IPS-15b (cell line): ENCODE data around the gene MPND.

Experiments used
- H3K27me3 ChIP-seq: one replicate; pipeline ENCODE4 v1.6.1; 2013; ENCODE audit warnings: low read length; ENCODE audit not compliant: control insufficient read depth, insufficient read depth
- H3K36me3 ChIP-seq: one replicate; pipeline ENCODE4 v1.6.1; 2013; ENCODE audit warnings: low read length; ENCODE audit not compliant: control insufficient read depth, insufficient read depth
- H3K4me1 ChIP-seq: one replicate; pipeline ENCODE4 v1.6.1; 2013; ENCODE audit warnings: mild to moderate bottlenecking, low read length; ENCODE audit not compliant: control insufficient read depth, insufficient read depth
- H3K4me3 ChIP-seq: one replicate; pipeline ENCODE4 v1.5.1; 2013; ENCODE audit warnings: low read depth, low read length
- H3K9ac ChIP-seq: one replicate; pipeline ENCODE4 v1.6.1; 2013; ENCODE audit warnings: low read depth, mild to moderate bottlenecking, low read length
- H3K9me3 ChIP-seq: one replicate; pipeline ENCODE4 v1.6.1; 2013; ENCODE audit warnings: mild to moderate bottlenecking, low read length; ENCODE audit not compliant: control insufficient read depth, insufficient read depth

MPND gene

DNA sequence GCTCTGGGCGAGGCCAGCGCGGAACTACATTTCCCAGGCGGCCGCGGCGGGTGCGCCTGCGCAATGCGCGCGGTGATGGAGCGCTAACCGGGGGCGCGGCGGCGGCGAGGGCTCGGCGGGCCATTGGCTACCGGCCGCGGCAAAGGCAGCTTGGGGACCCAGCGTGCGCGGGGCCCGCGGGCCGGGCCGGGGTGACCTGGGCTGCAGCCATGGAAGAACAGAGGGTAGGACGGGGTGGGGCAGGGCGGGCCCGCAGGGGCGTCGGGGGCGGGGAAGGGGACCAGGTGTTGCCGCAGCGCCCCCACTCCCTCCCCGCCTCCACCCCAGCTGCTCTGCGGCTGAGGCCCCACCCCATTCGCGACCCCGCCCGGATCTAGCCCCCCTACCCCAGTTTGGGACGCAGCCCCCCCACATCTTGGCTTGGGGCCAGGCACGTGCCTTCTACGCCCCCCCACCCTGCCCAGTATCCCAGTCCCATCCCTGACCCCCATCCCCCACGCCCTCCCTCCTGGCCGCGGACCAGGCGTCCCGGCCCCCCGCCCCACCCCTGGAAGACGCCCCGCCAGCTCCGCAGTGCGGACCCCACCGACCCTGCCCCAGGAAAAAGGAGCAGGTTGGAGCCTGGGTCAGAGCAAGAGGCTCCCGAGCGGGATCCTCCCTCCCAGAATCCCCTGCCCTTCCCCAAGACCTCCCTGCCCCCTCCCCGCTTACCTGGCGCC, 38.7 kb upstream of the MPND start, which contains the start of gene FSD1:
Gene FSD1 (plus strand): TSS at position 61 of the 719 bp plus-strand sequence. CDS start 149 bp downstream, at position 210.
- Histone ChIP-seq H3K4me3 (peak within 1 kb of the TSS; percentile 39), H3K27me3 (no peaks in the 10 kb centered on the region), H3K4me1 (peaks cover 3% of the 10 kb centered on the region), H3K36me3 (peaks cover 13% of the 10 kb centered on the region), H3K9me3 (no peaks in the 10 kb centered on the region), H3K9ac (no peak within 1 kb of the TSS)

DNA sequence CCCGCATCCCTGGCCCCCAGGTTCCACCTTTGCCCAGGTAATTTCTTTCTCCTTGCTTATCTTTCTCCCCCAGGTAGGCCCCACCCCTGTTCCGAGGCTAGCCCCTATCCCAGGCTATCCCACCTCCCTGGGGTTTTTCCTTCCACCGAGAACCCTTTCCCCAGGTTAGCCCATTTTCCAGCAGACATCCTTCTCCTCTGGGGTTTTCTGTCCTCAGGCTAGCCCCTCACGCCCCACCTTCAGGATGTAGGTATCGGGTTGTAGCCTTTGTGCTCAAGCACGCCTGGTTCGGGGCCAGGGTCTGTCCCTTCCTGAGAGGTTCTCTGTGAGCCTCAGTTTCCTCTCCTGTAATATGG, 38.1 kb upstream of the MPND start:
- Histone ChIP-seq H3K4me3 (peak overlapping the region; percentile 33), H3K9ac (no peak overlapping the region), H3K36me3 (peaks cover 15% of the 10 kb centered on the region), H3K4me1 (peaks cover 3% of the 10 kb centered on the region), H3K9me3 (no peaks in the 10 kb centered on the region), H3K27me3 (no peaks in the 10 kb centered on the region)

DNA sequence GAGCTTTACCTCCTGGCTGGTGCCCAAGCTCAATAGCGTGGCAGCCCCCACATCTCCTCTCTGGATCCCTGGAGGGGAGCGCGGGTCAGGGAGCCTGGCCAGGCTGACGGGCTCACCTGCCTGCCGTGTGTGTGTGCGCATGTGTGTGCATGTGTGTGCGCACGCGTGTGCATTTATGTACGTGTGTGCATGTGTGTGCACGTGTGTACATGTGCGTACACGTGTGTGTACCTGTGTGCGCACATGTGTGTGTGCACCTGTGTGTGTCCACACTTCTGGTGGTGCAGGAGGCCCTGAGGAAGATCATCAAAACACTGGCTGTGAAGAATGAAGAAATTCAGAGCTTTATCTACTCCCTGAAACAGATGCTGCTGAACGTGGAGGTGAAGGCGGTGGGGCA, 37.7 kb upstream of the MPND start:
- no peaks in the 10 kb centered on the region for H3K27me3 ChIP-seq
- H3K4me1 ChIP-seq, result peaks cover 3% of the 10 kb centered on the region
- H3K9ac ChIP-seq, result no peak overlapping the region
- H3K9me3 ChIP-seq, result no peaks in the 10 kb centered on the region
- peaks cover 19% of the 10 kb centered on the region for H3K36me3 ChIP-seq
- H3K4me3 ChIP-seq, result no peak overlapping the region

DNA sequence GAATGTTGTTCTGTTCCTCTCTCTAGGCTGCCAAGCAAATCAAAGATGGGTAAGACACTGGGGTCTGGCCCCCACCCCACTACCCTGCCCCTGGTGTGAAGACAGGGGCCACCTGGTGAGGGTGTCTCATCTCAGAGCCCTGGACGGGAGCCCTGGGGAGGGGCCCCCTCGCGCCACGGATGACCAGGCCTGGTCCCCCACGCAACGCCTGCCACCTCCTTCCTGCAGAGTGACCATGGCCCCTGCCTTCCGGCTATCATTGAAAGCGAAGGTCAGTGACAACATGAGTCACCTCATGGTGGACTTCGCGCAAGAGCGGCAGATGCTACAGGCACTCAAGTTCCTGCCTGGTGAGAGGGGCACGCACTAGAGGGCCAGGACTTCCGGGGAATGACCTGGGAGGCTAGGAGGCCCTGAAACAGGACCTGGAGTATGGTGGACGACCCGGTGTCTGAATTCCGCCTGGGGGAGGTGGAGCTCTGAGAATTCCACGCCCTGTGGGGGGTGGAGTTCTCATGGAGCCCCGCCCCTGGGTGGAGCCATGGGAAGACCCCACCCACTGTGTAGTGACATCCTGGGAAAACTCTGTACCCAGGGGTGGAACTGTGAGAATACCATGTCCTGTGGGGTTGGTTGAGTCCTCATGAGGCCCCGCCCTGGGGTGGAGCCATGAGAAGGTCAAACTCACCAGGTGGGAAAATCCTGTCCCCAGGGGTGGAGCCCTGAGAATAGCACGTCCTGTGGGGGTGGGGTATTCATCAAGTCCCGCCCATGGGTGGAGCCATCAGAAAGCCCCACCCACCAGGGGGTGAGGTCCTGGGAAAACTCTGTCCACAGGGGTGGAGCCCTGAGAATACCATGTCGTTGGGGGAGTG, 32.9 kb upstream of the MPND start:
- Histone ChIP-seq H3K27me3 (no peaks in the 10 kb centered on the region), H3K36me3 (peaks cover 30% of the 10 kb centered on the region), H3K4me3 (no peak overlapping the region), H3K9ac (no peak overlapping the region), H3K4me1 (no peaks in the 10 kb centered on the region), H3K9me3 (no peaks in the 10 kb centered on the region)

DNA sequence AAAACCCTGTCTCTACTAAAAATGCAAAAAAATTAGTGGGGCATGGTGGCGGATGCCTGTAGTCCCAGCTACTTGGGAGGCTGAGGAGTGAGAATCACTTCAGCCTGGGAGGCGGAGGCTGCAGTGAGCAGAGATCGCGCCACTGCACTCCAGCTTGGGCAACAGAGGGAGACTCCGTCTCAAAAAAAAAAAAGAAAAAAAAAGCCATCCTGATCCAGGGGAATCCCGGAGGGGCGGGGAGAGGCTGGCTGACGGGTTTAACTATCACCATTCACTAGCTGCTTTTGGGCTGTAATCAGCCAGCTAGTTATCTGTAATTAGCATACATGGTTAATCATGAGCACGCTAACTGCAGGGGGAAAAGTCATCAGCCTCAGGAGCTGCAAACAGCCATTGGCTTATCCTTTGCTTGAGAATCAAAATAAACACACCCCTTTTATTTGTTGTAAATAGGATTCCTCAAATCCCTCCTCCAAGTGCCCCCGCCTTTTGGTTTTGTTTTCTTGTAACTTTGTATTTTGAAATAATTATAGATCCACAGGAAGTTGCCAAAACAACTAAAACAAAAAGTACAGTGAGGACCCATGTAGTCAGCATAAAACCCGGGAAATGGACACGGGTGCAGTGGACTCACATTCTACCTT, 29.4 kb upstream of the MPND start:
- H3K36me3 ChIP-seq, result peaks cover 25% of the 10 kb centered on the region
- no peaks in the 10 kb centered on the region for H3K9me3 ChIP-seq
- H3K4me3 ChIP-seq, result no peak overlapping the region
- H3K9ac ChIP-seq, result no peak overlapping the region
- no peaks in the 10 kb centered on the region for H3K27me3 ChIP-seq
- H3K4me1 ChIP-seq, result no peaks in the 10 kb centered on the region

DNA sequence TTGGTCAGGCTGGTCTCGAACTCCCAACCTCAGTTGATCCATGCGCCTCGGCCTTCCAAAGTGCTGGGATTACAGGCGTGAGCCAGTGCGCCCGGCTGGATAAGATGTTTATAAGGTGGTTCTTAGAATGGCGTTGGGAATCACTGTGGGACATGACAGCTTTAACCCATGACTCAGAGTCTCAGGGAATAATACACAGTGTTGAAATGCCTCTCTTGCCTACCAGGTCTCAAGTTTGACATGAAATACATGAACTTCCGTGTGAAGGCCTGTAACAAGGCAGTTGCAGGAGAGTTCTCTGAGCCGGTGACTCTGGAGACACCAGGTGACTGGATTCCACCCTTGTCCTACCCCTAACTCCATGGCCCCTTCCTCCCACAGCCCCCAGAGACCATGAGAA, 26.4 kb upstream of the MPND start:
- no peak overlapping the region for H3K9ac ChIP-seq
- no peak overlapping the region for H3K4me3 ChIP-seq

DNA sequence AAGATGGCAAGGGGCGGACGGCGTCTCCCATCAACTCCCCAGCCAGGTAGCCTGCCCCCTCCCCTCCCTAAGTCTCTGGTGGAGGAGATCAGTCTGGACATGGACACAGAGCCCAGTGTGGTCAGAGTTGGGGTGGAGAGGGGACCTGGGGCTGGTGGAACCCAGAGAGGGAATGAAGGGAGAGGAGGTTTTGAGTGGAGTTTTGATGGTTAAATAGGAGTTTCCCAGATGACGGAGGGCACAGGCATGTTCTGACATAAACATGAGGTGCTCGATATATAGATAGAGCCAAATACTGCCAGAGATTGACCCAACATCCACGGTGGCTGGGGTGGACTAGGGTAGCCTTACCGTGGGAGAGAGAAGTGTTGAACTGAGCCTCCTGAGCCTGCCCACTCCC, 24.9 kb upstream of the MPND start:
- no peaks in the 10 kb centered on the region for H3K9me3 ChIP-seq
- peaks cover 8% of the 10 kb centered on the region for H3K36me3 ChIP-seq
- no peak overlapping the region for H3K9ac ChIP-seq
- no peaks in the 10 kb centered on the region for H3K4me1 ChIP-seq
- H3K4me3 ChIP-seq, result no peak overlapping the region
- no peaks in the 10 kb centered on the region for H3K27me3 ChIP-seq

More for the DNA sequence above, 26.4 kb upstream of the MPND start:
- Histone ChIP-seq H3K4me1 (no peaks in the 10 kb centered on the region), H3K27me3 (no peaks in the 10 kb centered on the region), H3K36me3 (peaks cover 8% of the 10 kb centered on the region), H3K9me3 (no peaks in the 10 kb centered on the region)

DNA sequence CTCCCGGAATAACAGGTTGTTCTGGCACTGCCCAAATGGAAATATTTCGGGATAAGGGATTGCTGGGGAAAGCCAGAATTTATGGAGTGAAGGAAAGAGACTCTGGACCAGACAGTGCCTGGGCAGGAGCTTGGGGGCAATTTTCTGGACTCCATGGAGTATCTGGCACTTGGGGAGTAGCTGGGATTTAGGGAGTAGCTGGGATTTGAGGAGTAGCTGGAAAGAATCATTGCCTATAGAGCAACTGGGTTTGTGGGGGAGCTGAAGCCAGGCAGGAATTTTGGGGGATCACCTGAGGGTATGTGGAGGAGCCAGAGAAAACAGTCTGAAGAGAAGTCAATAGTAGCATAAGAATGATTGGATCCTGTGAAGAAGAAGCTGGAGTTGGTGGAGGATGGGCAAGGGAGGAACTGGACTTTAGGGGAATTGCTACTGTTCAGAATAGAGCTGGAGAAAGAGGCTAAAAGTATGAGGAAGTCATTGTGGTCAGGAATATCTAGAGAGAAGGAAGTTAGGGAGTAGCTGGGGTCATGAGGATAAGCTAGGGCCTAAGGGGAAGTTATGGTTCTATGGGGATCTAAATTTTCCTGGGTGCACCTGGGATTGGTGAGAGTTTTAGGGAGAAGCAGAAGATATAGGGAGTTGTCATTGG, 24.2 kb upstream of the MPND start:
- H3K4me3 ChIP-seq, result no peak overlapping the region
- H3K4me1 ChIP-seq, result no peaks in the 10 kb centered on the region
- H3K9me3 ChIP-seq, result no peaks in the 10 kb centered on the region
- peaks cover 10% of the 10 kb centered on the region for H3K36me3 ChIP-seq
- H3K9ac ChIP-seq, result no peak overlapping the region
- no peaks in the 10 kb centered on the region for H3K27me3 ChIP-seq

DNA sequence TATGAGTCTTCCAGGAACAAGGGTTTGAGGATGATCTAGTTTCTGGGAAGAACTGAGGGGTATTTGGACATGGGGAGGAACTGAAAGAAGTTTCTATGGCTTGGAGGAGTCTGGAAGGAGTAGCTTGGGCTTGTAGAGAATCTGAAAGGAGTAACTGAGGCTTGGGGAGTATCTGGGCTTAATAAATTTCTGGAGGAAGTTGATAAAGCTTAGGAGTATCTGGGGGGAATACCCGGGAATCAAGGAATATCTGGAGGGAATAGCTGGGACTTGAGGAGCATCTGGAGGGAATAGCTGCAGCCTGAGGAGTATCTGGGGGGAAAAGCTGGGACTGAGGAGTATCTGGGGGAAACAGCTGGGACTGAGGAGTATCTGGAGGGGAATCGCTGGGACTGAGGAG, 22.9 kb upstream of the MPND start:
- Histone ChIP-seq H3K4me3 (no peak overlapping the region), H3K9me3 (no peaks in the 10 kb centered on the region), H3K9ac (no peak overlapping the region), H3K27me3 (no peaks in the 10 kb centered on the region), H3K36me3 (peaks cover 10% of the 10 kb centered on the region), H3K4me1 (no peaks in the 10 kb centered on the region)

DNA sequence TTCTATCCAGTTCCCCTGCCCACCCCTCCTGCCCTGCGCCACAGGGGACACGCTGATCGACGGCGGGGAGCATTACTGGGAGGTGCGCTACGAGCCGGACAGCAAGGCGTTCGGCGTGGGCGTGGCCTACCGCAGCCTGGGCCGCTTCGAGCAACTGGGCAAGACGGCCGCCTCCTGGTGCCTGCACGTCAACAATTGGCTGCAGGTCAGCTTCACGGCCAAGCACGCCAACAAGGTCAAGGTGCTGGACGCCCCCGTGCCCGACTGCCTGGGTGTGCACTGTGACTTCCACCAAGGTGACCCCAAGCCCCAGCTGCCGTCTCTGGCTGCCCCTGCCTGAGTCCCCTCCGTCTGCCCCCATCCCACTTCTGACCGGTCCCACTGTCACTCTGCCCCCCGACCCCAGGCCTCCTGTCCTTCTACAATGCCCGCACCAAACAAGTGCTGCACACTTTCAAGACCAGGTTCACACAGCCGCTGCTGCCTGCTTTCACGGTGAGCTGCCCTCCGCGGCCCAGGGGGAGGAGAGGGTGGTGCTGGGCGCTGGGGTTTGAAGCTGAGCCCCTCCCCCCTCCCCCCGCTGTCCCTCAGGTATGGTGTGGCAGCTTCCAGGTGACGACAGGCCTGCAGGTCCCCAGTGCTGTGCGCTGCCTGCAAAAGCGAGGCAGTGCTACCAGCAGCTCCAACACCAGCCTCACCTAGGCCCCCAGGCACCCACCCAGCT, 20.3 kb upstream of the MPND start:
- no peak overlapping the region for H3K9ac ChIP-seq
- H3K9me3 ChIP-seq, result no peaks in the 10 kb centered on the region
- H3K36me3 ChIP-seq, result peaks cover 10% of the 10 kb centered on the region
- no peaks in the 10 kb centered on the region for H3K27me3 ChIP-seq
- peaks cover 5% of the 10 kb centered on the region for H3K4me1 ChIP-seq
- no peak overlapping the region for H3K4me3 ChIP-seq

DNA sequence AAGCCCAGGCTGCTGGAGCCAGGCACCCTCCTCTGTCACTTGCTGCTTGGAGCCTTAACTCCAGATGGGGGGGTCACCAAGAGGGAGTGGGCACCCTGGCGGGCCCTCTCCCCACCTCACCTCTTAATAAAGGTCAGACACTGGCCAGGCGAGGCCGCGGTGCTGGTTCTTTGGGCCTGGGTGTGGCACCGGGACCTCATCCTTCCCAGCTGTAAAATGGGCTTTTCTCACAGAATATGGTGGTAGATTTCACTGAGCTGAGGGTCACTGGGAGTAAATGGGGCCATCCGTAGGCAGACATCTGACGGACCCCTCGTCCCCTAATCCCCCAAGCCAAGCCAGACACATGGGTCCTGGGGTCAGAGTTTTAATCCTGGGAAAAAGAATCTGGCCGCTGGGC, 19.7 kb upstream of the MPND start:
- Histone ChIP-seq H3K4me3 (no peak overlapping the region), H3K9me3 (no peaks in the 10 kb centered on the region), H3K27me3 (no peaks in the 10 kb centered on the region), H3K36me3 (peaks cover 4% of the 10 kb centered on the region), H3K9ac (no peak overlapping the region), H3K4me1 (peaks cover 5% of the 10 kb centered on the region)
